ENCODE measurements around the gene KATNAL2. TPM values are rescaled to one million over a fixed set of nuclear protein-coding genes. Genes with fewer than 3 reads are reported as not detected.

KATNAL2 gene
- polyA plus RNA-seq, 1 donor (not counting 4 experiments of a cell fraction or from before 2014, with no cell fraction given): 1.1 TPM

DNA sequence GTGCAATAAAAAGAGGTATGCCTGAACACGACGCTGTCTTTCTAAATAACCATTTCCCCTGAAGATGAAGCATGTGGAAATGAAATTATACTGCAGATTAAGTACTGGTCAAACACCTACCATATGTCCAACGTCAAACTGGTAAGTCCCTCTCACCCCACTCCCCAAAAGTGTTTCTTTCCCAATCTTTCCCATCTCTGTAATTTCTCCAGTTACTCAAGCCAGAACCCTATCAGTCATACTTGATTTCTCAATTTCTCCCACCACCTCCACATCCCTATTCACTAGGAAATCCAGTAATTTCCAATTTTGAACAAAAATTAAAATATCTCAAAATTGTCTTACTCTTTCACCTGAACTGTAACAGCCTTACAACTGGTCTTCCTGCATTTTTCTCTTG is 203.7 kb downstream of the KATNAL2 start:
- Histone ChIP-seq H3K9ac (ENCODE audit: control insufficient read depth, extremely low read depth, insufficient read depth, low read length) (no peak overlapping the region), H3K4me3 (ENCODE audit: control insufficient read depth in 2 of 3, extremely low read depth in 1 of 3, insufficient read depth in 2 of 3, low read depth in 1 of 3, low read length in 3 of 3) (no peak overlapping the region), H3K9me3 (ENCODE audit: control insufficient read depth, low read depth, low read length) (no peaks in the 10 kb centered on the region), H3K9me1 (ENCODE audit: control insufficient read depth, extremely low read depth, insufficient read depth, low read length) (no peaks in the 10 kb centered on the region), H3K4me1 (ENCODE audit: control insufficient read depth, extremely low read depth, insufficient read depth, low read length) (no peaks in the 10 kb centered on the region), H3K27me3 (ENCODE audit: control insufficient read depth, extremely low read depth, insufficient read depth, low read length) (no peaks in the 10 kb centered on the region), H3K4me2 (ENCODE audit: control insufficient read depth, extremely low read depth, insufficient read depth, low read depth, low read length) (no peak overlapping the region), H2AFZ (ENCODE audit: control insufficient read depth, low read length) (no peak overlapping the region), H3K27ac (ENCODE audit: control insufficient read depth, insufficient read depth, low read length) (no peak overlapping the region), H3K36me3 (ENCODE audit: control insufficient read depth in 2 of 2, extremely low read depth in 1 of 2, insufficient read depth in 2 of 2, low read length in 2 of 2) (no peaks in the 10 kb centered on the region), H4K20me1 (ENCODE audit: control insufficient read depth, extremely low read depth, insufficient read depth, low read length) (no peaks in the 10 kb centered on the region), H3K79me2 (ENCODE audit: control insufficient read depth, insufficient read depth, low read length) (no peaks in the 10 kb centered on the region)
- DNase-seq (ENCODE audit: low read depth, low spot score): no peak
- TF ChIP-seq, protein P1, sequence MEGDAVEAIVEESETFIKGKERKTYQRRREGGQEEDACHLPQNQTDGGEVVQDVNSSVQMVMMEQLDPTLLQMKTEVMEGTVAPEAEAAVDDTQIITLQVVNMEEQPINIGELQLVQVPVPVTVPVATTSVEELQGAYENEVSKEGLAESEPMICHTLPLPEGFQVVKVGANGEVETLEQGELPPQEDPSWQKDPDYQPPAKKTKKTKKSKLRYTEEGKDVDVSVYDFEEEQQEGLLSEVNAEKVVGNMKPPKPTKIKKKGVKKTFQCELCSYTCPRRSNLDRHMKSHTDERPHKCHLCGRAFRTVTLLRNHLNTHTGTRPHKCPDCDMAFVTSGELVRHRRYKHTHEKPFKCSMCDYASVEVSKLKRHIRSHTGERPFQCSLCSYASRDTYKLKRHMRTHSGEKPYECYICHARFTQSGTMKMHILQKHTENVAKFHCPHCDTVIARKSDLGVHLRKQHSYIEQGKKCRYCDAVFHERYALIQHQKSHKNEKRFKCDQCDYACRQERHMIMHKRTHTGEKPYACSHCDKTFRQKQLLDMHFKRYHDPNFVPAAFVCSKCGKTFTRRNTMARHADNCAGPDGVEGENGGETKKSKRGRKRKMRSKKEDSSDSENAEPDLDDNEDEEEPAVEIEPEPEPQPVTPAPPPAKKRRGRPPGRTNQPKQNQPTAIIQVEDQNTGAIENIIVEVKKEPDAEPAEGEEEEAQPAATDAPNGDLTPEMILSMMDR (optimal IDR thresholded peaks at IDR 0.05 in 1 of 3, IDR thresholded peaks at IDR 0.05 in 1 of 3, conservative IDR thresholded peaks at IDR 0.05 in 1 of 3; ENCODE audit: extremely low read depth in 1 of 3, insufficient read depth in 2 of 3, low read length in 3 of 3): no peak
- TF ChIP-seq EZH2 (IDR thresholded peaks at IDR 0.05; ENCODE audit: low read length): no peak
- dilution Hi-C loops (cut with MboI; ENCODE audit: extremely low pct_ligation_motif_present, low sequenced_read_pairs): no loop called here
- no peak for FAIRE-seq

DNA sequence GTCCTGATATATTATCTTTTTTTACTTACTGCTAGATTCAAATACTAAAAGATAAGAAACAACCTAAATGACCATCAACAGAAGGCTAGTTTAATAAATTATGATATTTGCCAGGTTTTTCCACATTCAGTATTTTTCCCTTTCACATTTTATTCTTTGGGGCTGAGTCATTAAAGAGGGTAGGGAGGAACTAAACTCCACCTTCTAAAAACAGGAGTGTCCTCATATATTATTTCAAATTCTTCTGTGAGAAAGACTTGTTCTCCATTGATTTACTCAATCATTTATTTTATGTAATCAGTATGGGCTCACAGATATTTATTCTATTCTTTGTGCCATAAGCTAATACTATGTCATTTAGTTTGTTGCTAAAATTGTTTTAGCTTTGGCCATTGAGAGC is 223.9 kb downstream of the KATNAL2 start:
- H3K4me1 ChIP-seq (ENCODE audit: control insufficient read depth, extremely low read depth, insufficient read depth, low read length): no peaks in the 10 kb centered on the region
- H3K27me3 ChIP-seq (ENCODE audit: control insufficient read depth, extremely low read depth, insufficient read depth, low read length): no peaks in the 10 kb centered on the region
- no peak overlapping the region for H3K4me3 ChIP-seq (ENCODE audit: control insufficient read depth in 2 of 3, extremely low read depth in 1 of 3, insufficient read depth in 2 of 3, low read depth in 1 of 3, low read length in 3 of 3)
- dilution Hi-C loops (cut with MboI; ENCODE audit: extremely low pct_ligation_motif_present, low sequenced_read_pairs): no loop called here
- DNase-seq (ENCODE audit: low read depth, low spot score) (no peak), FAIRE-seq (no peak)
- no peak overlapping the region for H2AFZ ChIP-seq (ENCODE audit: control insufficient read depth, low read length)
- H3K4me2 ChIP-seq (ENCODE audit: control insufficient read depth, extremely low read depth, insufficient read depth, low read depth, low read length): no peak overlapping the region
- no peak overlapping the region for H3K27ac ChIP-seq (ENCODE audit: control insufficient read depth, insufficient read depth, low read length)
- H3K9ac ChIP-seq (ENCODE audit: control insufficient read depth, extremely low read depth, insufficient read depth, low read length): no peak overlapping the region
- no peaks in the 10 kb centered on the region for H3K9me3 ChIP-seq (ENCODE audit: control insufficient read depth, low read depth, low read length)
- H3K9me1 ChIP-seq (ENCODE audit: control insufficient read depth, extremely low read depth, insufficient read depth, low read length): no peaks in the 10 kb centered on the region
- H3K36me3 ChIP-seq (ENCODE audit: control insufficient read depth in 2 of 2, extremely low read depth in 1 of 2, insufficient read depth in 2 of 2, low read length in 2 of 2): no peaks in the 10 kb centered on the region
- H3K79me2 ChIP-seq (ENCODE audit: control insufficient read depth, insufficient read depth, low read length): peaks cover 53% of the 10 kb centered on the region
- H4K20me1 ChIP-seq (ENCODE audit: control insufficient read depth, extremely low read depth, insufficient read depth, low read length): peaks cover 7% of the 10 kb centered on the region
- no peak for TF ChIP-seq EZH2 (IDR thresholded peaks at IDR 0.05; ENCODE audit: low read length)
- TF ChIP-seq, protein P1 (optimal IDR thresholded peaks at IDR 0.05 in 1 of 3, IDR thresholded peaks at IDR 0.05 in 1 of 3, conservative IDR thresholded peaks at IDR 0.05 in 1 of 3; ENCODE audit: extremely low read depth in 1 of 3, insufficient read depth in 2 of 3, low read length in 3 of 3): no peak
